Measurements from ENCODE around the gene INTS6L. TPM values are rescaled to one million over a fixed set of nuclear protein-coding genes. Genes with fewer than 3 reads are reported as not detected.

Gene INTS6L
- total and polyA plus RNA-seq, 2 donors from 2014 or later, result 4.7 to 7.7 TPM

- DNase-seq (peak; percentile 92 to 96 (median 94)), FAIRE-seq (no peak)
- Histone ChIP-seq H3K4me1 (ENCODE audit: control insufficient read depth in 2 of 3, insufficient read depth in 2 of 3, low read depth in 1 of 3, low read length in 3 of 3) (no peaks in the 10 kb centered on the region), H3K9me3 (ENCODE audit: control insufficient read depth in 2 of 3, insufficient read depth in 1 of 3, low read length in 3 of 3) (no peaks in the 10 kb centered on the region), H3K27ac (ENCODE audit: low read depth in 2 of 2, low read length in 2 of 2) (peak overlapping the region; percentile 86 to 92), H3K27me3 (ENCODE audit: control insufficient read depth, insufficient read depth, low read length) (no peaks in the 10 kb centered on the region), H3K36me3 (ENCODE audit: control insufficient read depth in 2 of 3, insufficient read depth in 3 of 3, low read length in 3 of 3) (no peaks in the 10 kb centered on the region), H3K4me3 (ENCODE audit: low read length in 3 of 3) (peak overlapping the region; percentile 56 to 75 (median 67)), H3K9ac (ENCODE audit: low read length in 3 of 3) (peak overlapping the region in 2 of 3 donors; percentile 29 to 77)
- no peak for TF ChIP-seq CTCF (IDR thresholded peaks at IDR 0.05; ENCODE audit: borderline replicate concordance, extremely low read depth, insufficient read depth)
- intact Hi-C loops (cut with DNase I), result no loop called here
Measured at GRCh38 chrX:135521405-135522131, 1.1 kb downstream of the INTS6L start.

GRCh38 chrX:135522132-135522530 is 1.7 kb downstream of the INTS6L start:
- peak overlapping the region; percentile 65 to 67 for H3K27ac ChIP-seq (ENCODE audit: low read depth in 2 of 2, low read length in 2 of 2)
- no peaks in the 10 kb centered on the region for H3K36me3 ChIP-seq (ENCODE audit: control insufficient read depth in 2 of 3, insufficient read depth in 3 of 3, low read length in 3 of 3)
- peak overlapping the region; percentile 1 to 73 (median 29) for H3K9ac ChIP-seq (ENCODE audit: low read length in 3 of 3)
- no peaks in the 10 kb centered on the region for H3K9me3 ChIP-seq (ENCODE audit: control insufficient read depth in 2 of 3, insufficient read depth in 1 of 3, low read length in 3 of 3)
- H3K4me1 ChIP-seq (ENCODE audit: control insufficient read depth in 2 of 3, insufficient read depth in 2 of 3, low read depth in 1 of 3, low read length in 3 of 3), result no peaks in the 10 kb centered on the region
- FAIRE-seq (no peak), DNase-seq (no peak)
- no peaks in the 10 kb centered on the region for H3K27me3 ChIP-seq (ENCODE audit: control insufficient read depth, insufficient read depth, low read length)
- TF ChIP-seq CTCF (IDR thresholded peaks at IDR 0.05; ENCODE audit: borderline replicate concordance, extremely low read depth, insufficient read depth), result no peak
- H3K4me3 ChIP-seq (ENCODE audit: low read length in 3 of 3), result peak overlapping the region; percentile 40 to 75 (median 67)
- intact Hi-C loops (cut with DNase I), result no loop called here

- H3K36me3 ChIP-seq (ENCODE audit: control insufficient read depth in 2 of 3, insufficient read depth in 3 of 3, low read length in 3 of 3), result no peaks in the 10 kb centered on the region
- H3K4me3 ChIP-seq (ENCODE audit: low read length in 3 of 3), result no peak overlapping the region
- no peak overlapping the region for H3K9ac ChIP-seq (ENCODE audit: low read length in 3 of 3)
- H3K27me3 ChIP-seq (ENCODE audit: control insufficient read depth, insufficient read depth, low read length), result no peaks in the 10 kb centered on the region
- intact Hi-C loops (cut with DNase I), result no loop called here
- DNase-seq (peak in 2 of 5 donors; percentile 2 to 24), FAIRE-seq (no peak)
- TF ChIP-seq CTCF (IDR thresholded peaks at IDR 0.05; ENCODE audit: borderline replicate concordance, extremely low read depth, insufficient read depth), result no peak
- no peaks in the 10 kb centered on the region for H3K4me1 ChIP-seq (ENCODE audit: control insufficient read depth in 2 of 3, insufficient read depth in 2 of 3, low read depth in 1 of 3, low read length in 3 of 3)
- no peaks in the 10 kb centered on the region for H3K9me3 ChIP-seq (ENCODE audit: control insufficient read depth in 2 of 3, insufficient read depth in 1 of 3, low read length in 3 of 3)
- no peak overlapping the region for H3K27ac ChIP-seq (ENCODE audit: low read depth in 2 of 2, low read length in 2 of 2)
Measured at GRCh38 chrX:135522878-135523693, 2.6 kb downstream of the INTS6L start.
